Naive B cell (primary cell): ENCODE measurements around the gene DNMT3A. TPM values are rescaled to one million over a fixed set of nuclear protein-coding genes. Genes with fewer than 3 reads are reported as not detected.
"Not testable (repeated sequence)": the region's sequence is repeated elsewhere in the genome, so short reads cannot be mapped to it uniquely, and the experiment has no call there.

Source experiments
- ATAC-seq, 2 donors: fragments of 150-1000 bp; cut with Tn5 transposase; 2 replicates each; pipeline ENCODE4 v1.10.0; 2021; ENCODE audit warnings: low read depth in 2 of 2, mild to moderate bottlenecking in 2 of 2, moderate library complexity in 2 of 2
- DNase-seq: peaks from one replicate; pipeline ENCODE4 v3.0.0; 2022
- H3K27ac Mint-ChIP-seq, 6 donors: one replicate each; pipeline ENCODE4 v1.8.0; 2020 to 2022; ENCODE audit warnings: mild to moderate bottlenecking in 6 of 6, mixed read lengths in 6 of 6, moderate library complexity in 5 of 6, inconsistent platforms in 2 of 6
- H3K27me3 Mint-ChIP-seq, 3 donors: one replicate each; pipeline ENCODE4 v1.8.0; 2021 to 2022; ENCODE audit warnings: mixed read lengths in 3 of 3, mild to moderate bottlenecking in 1 of 3
- H3K36me3 Mint-ChIP-seq, 2 donors: one replicate each; pipeline ENCODE4 v1.8.0; 2020 to 2022; ENCODE audit warnings: mixed read lengths in 2 of 2, inconsistent platforms in 1 of 2, mild to moderate bottlenecking in 1 of 2
- H3K4me1 Mint-ChIP-seq, 3 donors: one replicate each; pipeline ENCODE4 v1.8.0; 2020 to 2022; ENCODE audit warnings: mixed read lengths in 3 of 3, inconsistent platforms in 1 of 3, mild to moderate bottlenecking in 1 of 3, moderate library complexity in 1 of 3
- H3K4me3 Mint-ChIP-seq, 8 donors: one replicate each; pipeline ENCODE4 v1.8.0; 2020 to 2022; ENCODE audit warnings: mild to moderate bottlenecking in 8 of 8, mixed read lengths in 8 of 8, moderate library complexity in 8 of 8, inconsistent platforms in 2 of 8
- H3K9me3 Mint-ChIP-seq, 7 donors: one replicate each; pipeline ENCODE4 v1.8.0; 2020 to 2022; ENCODE audit warnings: mixed read lengths in 7 of 7, mild to moderate bottlenecking in 5 of 7, inconsistent platforms in 2 of 7, moderate library complexity in 1 of 7
- polyA plus RNA-seq, 6 donors: library from polyadenylated mRNA; unstranded; fragments of 300-500 nt; fragmentation: Illumina TruSeq; gene quantifications; one replicate each; pipeline ENCODE4 v1.2.3, GENCODE V29; 2021; ENCODE audit warnings: low read depth in 6 of 6

Gene DNMT3A
- polyA plus RNA-seq, 6 donors from 2014 or later: 7.3 to 14.0 (median 8.5) TPM

DNA sequence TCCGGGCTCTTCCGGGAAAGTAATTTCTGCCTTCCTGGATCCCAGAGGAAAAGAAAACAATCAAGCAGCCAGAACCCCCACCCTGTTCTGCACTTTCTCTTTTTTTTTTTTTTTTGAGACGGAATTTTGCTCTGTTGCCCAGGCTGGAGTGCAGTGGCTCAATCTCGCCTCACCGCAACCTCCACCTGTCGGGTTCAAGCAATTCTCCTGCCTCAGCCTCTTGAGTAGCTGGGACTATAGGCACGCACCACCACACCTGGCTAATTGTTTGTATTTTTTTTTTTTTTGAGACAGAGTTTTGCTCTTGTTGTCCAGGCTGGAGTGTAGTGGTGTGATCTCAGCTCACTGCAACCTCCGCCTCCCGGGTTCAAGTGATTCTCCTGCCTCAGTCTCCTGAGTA, 69.0 kb downstream of the DNMT3A start:
- not testable (repeated sequence) for ATAC-seq, DNase-seq, H3K27me3 Mint-ChIP-seq, H3K36me3 Mint-ChIP-seq, H3K9me3 Mint-ChIP-seq
- Mint-ChIP-seq H3K4me3 (peak overlapping the region in 3 of 8 donors; percentile 73 to 85 (median 80)), H3K4me1 (peaks cover 28 to 46% (median 38%) of the 10 kb centered on the region in 3 donors), H3K27ac (peak overlapping the region; percentile 93 to 100 (median 99))

DNA sequence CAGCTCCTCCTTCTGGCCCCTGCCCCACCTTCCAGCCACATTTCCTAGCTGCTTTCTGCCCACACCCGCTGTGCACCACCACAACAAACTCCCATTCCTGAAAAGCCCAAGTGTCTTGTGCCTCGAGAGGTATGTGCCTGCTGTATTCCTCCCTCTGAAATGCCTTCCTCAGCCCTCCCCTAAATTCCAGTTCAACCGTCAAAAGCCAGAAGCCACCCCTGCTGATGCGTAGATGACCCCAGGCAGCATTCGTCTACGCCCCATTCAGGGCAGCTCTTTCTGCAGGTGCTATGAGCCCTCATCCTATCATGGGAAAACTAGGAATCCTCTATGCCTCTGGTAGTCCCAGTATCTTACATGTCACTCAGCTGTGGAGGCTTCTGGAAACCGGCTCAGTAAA, 71.7 kb downstream of the DNMT3A start:
- H3K9me3 Mint-ChIP-seq: no peaks in the 10 kb centered on the region
- ATAC-seq (no peak), DNase-seq (no peak)
- peaks cover 15 to 26% (median 19%) of the 10 kb centered on the region in 3 donors for H3K4me1 Mint-ChIP-seq
- H3K27me3 Mint-ChIP-seq: no peaks in the 10 kb centered on the region
- no peak overlapping the region for H3K4me3 Mint-ChIP-seq
- no peaks in the 10 kb centered on the region for H3K36me3 Mint-ChIP-seq
- H3K27ac Mint-ChIP-seq: no peak overlapping the region

DNA sequence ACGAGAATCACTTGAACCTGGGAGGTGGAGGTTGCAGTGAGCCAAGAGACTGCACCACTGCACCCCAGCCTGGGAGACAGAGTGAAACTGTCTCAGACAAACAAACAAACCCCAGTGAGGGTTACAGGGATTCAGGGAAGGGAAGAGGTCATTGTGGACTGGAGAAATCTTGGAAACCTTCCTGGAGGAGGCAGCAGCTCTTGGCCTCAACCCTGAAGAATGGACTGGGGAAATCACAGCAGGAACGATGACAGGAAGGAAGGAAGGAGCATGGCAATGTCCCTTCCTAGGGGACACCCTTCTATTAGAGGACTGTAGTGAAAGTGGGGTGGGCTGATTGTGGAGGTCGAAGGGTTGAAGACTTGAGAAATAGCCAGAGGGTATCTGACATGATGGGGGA, 72.5 kb downstream of the DNMT3A start:
- H3K36me3 Mint-ChIP-seq: no peaks in the 10 kb centered on the region

DNA sequence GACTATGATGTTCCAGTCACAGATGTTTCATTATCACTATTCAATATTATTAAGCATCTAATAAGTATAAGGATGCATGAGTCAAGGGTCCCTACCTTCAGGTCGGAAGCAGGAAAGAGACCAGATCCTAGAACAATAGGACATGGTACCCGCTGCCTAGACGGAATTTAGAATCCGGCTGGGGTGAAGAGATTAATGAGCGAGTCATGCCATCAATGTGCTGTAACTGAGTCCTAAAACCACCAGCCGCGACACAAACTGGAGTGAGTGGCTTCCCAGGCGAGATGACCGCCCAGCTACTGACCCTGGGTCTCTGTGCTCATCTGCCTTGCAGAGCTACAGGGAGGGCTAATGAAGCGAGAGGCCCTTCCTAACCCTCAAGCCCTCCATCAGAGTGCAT, 73.6 kb downstream of the DNMT3A start:
- Mint-ChIP-seq H3K4me1 (peaks cover 0 to 9% (median 8%) of the 10 kb centered on the region in 3 donors), H3K9me3 (no peaks in the 10 kb centered on the region), H3K27ac (peak overlapping the region in 1 of 6 donors; percentile 6), H3K4me3 (no peak overlapping the region), H3K27me3 (no peaks in the 10 kb centered on the region), H3K36me3 (no peaks in the 10 kb centered on the region)
- no peak for ATAC-seq
- no peak for DNase-seq

More for the DNA sequence above, 72.5 kb downstream of the DNMT3A start:
- Mint-ChIP-seq H3K27me3 (no peaks in the 10 kb centered on the region), H3K9me3 (no peaks in the 10 kb centered on the region), H3K4me1 (peaks cover 11 to 20% (median 14%) of the 10 kb centered on the region in 3 donors), H3K4me3 (no peak overlapping the region), H3K27ac (peak overlapping the region in 1 of 6 donors; percentile 6)
- DNase-seq (no peak), ATAC-seq (no peak)

DNA sequence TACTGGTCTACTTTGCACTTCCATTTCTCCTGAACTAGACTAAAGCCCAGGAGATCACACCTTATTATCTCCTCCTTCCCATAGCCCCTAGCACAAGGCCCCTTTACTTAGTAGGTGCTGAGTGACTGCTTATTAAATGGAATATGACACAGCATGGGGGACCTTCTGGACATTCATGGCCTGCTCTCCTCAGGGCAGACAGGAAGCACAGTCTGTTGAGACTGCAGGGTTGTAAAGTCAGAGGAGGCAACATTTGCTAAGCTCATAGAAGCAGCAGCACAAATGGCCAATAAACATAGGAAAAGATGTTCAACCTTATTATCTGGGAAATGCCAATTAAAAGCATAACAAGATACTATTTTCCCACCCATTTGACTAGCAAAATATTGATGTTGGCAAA, 75.3 kb downstream of the DNMT3A start:
- peak overlapping the region in 1 of 6 donors; percentile 33 for H3K27ac Mint-ChIP-seq
- ATAC-seq: no peak

DNA sequence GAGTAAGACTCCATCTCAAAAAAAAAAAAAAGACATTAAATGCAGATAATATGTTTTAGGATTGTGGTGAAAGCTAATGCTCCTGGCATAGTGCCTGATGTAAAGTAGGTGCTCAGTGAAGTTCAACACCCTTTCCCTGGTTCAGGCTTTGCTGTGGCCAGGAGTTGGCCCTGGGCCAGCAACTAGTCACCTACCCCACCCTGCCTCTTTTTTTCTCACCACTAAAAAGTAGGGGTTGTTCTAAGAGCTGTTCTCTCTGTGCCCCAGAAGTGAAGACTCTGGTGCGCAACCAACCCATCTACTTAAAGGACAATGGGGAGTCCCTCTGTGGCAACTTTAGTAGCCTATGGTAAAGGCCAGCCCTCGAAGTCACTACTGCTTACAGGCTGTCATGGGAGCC, 75.9 kb downstream of the DNMT3A start:
- no peak for ATAC-seq
- Mint-ChIP-seq H3K4me1 (peaks cover 4 to 7% (median 7%) of the 10 kb centered on the region in 3 donors), H3K9me3 (no peaks in the 10 kb centered on the region), H3K36me3 (no peaks in the 10 kb centered on the region), H3K27me3 (no peaks in the 10 kb centered on the region), H3K4me3 (peak overlapping the region in 1 of 8 donors; percentile 47), H3K27ac (no peak overlapping the region)
- no peak for DNase-seq

More for the DNA sequence above, 75.3 kb downstream of the DNMT3A start:
- no peaks in the 10 kb centered on the region for H3K27me3 Mint-ChIP-seq
- H3K4me1 Mint-ChIP-seq: peaks cover 4 to 7% (median 7%) of the 10 kb centered on the region in 3 donors
- H3K9me3 Mint-ChIP-seq: no peaks in the 10 kb centered on the region
- no peaks in the 10 kb centered on the region for H3K36me3 Mint-ChIP-seq
- no peak for DNase-seq
- no peak overlapping the region for H3K4me3 Mint-ChIP-seq

DNA sequence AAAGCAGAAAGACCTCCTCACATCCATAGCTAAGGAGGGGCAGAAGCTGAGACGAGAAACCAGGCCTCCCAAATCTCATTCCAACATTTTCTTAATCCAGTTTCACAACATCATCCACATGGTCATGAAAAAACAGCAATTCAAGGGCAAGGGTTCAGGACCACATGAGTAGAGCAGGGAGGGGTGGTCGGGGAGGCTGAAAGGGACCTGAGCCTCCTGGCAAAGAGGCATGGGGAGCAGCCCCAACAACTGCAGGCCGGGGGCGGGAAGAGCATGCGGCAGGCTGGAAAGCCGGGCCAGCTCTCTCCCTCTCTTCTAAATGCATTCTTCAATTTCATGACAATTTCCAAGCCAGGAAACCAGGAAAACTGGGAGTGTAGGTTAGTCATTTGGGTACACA, 76.7 kb downstream of the DNMT3A start:
- no peak overlapping the region for H3K27ac Mint-ChIP-seq
- no peak for ATAC-seq

DNA sequence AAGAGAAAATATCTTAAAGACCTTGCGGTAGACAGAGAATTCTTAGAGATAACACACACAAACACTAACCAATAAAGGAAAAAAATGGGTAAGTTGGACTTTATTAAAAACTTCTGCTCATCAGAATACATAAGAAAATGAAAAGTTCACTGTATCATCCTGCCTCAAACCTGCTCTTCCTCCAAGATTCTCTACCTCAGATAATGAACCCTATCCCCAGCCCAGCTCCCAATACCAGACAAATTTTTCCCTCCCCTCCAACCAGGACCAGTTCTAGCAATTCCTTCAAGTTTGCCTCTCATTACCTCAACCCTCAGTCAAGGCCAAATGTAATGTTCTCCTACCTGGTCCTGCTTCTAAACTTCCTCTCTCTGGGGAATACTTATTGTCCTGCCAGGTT, 79.4 kb downstream of the DNMT3A start:
- no peak overlapping the region for H3K4me3 Mint-ChIP-seq
- ATAC-seq: no peak
- H3K27ac Mint-ChIP-seq: peak overlapping the region in 2 of 6 donors; percentile 1 to 64
- H3K9me3 Mint-ChIP-seq: no peaks in the 10 kb centered on the region
- no peaks in the 10 kb centered on the region for H3K27me3 Mint-ChIP-seq
- no peak for DNase-seq
- H3K4me1 Mint-ChIP-seq: peaks cover 4 to 11% (median 7%) of the 10 kb centered on the region in 3 donors
- no peaks in the 10 kb centered on the region for H3K36me3 Mint-ChIP-seq

More for the DNA sequence above, 76.7 kb downstream of the DNMT3A start:
- Mint-ChIP-seq H3K36me3 (no peaks in the 10 kb centered on the region), H3K27me3 (no peaks in the 10 kb centered on the region), H3K4me3 (no peak overlapping the region), H3K9me3 (no peaks in the 10 kb centered on the region), H3K4me1 (peaks cover 4 to 7% (median 7%) of the 10 kb centered on the region in 3 donors)
- DNase-seq: no peak

DNA sequence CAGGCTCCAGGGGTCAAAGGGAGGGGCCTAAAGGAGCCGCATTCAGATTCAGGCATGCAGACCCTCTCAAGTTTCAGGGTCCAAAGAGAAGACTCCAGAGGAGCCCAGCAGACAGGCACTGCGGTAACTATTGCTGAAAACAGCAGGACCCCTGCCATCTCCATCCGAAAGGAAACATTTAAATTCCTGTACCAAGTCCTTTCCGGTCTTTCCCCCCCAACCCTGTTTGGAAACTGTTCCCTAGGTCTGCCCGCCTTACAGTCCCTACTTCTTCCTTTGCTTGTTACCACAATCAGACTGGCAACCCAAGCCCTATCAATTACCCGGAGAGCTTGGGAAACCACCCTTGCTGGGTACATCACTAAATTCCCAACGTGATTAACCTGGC, 82.0 kb downstream of the DNMT3A start:
- H3K4me1 Mint-ChIP-seq: peaks cover 7 to 14% (median 9%) of the 10 kb centered on the region in 3 donors
- no peak for ATAC-seq
- peaks cover 0 to 7% of the 10 kb centered on the region in 2 donors for H3K36me3 Mint-ChIP-seq
- H3K4me3 Mint-ChIP-seq: no peak overlapping the region
- H3K27ac Mint-ChIP-seq: no peak overlapping the region
- H3K9me3 Mint-ChIP-seq: no peaks in the 10 kb centered on the region
- no peak for DNase-seq
- no peaks in the 10 kb centered on the region for H3K27me3 Mint-ChIP-seq

DNA sequence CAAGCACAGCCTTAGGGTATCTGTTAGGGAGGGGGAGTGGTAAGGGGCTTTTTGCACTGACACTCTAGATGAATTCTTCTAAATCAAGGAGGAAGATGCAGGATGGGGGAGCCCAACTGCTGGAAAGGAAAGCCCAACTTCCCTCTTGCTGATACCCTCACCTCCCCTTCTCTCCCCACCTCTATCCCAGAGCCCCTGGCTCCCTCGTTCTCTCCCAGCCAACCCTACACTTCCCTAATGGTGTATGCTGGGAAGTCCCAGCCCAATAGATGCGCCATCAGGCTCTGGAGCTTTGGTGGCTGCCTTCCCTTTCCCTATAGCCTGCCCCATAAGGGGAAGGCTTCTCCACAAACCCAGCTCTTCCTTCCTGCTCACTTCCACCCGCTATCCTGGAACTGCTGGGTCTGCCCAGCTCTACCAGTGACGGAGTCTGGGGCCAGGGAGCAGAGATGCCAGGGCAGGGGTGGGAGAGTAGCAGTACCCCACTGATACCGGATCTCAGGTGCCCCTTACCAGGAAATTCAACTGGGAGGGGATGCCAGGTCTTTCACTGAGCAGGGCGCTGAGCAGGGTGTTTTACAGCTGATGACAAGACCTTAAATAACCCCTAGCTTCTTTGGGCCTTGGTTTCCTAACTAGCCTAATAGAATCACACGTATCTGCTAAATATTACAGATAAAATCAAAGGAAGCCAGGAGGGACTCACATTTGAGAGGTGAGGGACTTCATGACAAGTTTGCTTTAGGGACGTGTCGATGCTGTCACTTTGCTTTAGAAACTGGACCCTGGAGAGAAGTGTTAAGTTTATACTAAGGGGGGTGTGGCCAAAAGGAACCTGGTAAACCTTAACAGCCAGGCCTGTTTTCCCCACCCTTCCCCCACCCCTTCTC, 82.6 kb downstream of the DNMT3A start:
- Mint-ChIP-seq H3K27ac (peak overlapping the region in 1 of 6 donors; percentile 70), H3K27me3 (no peaks in the 10 kb centered on the region), H3K4me1 (peaks cover 7 to 16% (median 11%) of the 10 kb centered on the region in 3 donors), H3K36me3 (peaks cover 0 to 11% of the 10 kb centered on the region in 2 donors), H3K4me3 (no peak overlapping the region), H3K9me3 (no peaks in the 10 kb centered on the region)
- no peak for ATAC-seq
- no peak for DNase-seq

DNA sequence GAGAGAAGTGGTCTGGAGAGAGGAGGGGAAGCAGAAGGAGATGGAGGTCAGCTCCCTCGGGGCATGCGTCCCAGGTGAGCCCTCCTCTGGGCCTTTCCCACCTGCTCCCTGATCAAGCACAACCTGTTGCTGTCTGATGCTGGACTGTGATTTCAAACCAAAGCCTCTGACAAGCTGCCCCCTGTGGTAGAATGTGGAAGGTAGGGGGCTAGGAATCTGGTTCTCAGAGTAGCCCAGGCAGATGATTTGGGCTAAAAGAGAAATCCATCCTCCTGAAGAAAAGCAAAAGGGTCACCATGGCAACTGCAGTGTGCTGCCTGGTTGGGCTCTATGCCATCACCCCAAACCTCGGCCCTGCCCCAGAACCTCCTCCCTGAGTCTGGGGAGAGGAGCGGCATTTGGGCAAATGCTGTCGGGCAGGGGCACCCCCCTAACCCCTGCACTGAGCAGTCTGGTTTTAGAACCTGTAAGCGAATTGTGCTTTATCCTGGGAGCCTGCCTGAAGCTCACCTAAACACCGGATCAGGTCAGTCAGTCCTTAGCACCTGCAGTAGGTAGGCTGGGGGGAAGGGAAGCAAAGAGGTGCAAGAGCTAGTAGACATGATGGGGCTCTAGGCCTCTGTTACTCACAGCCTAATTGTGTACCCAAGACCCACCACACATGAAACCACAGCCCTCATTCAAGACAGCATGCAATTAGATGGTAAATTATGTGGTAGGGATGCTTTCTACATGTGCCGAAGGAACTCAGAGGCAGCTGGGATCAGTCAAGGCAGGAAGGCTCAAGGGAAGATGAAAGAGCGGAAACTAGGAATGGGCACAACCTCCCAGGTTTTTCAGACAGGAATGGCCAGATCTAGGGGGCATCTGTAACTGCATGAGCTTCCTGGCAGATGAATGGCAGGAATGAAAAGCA, 83.5 kb downstream of the DNMT3A start:
- Mint-ChIP-seq H3K36me3 (peaks cover 0 to 11% of the 10 kb centered on the region in 2 donors), H3K4me3 (no peak overlapping the region), H3K9me3 (no peaks in the 10 kb centered on the region), H3K27ac (no peak overlapping the region), H3K4me1 (peaks cover 5 to 20% (median 16%) of the 10 kb centered on the region in 3 donors), H3K27me3 (no peaks in the 10 kb centered on the region)
- ATAC-seq (no peak), DNase-seq (no peak)

DNA sequence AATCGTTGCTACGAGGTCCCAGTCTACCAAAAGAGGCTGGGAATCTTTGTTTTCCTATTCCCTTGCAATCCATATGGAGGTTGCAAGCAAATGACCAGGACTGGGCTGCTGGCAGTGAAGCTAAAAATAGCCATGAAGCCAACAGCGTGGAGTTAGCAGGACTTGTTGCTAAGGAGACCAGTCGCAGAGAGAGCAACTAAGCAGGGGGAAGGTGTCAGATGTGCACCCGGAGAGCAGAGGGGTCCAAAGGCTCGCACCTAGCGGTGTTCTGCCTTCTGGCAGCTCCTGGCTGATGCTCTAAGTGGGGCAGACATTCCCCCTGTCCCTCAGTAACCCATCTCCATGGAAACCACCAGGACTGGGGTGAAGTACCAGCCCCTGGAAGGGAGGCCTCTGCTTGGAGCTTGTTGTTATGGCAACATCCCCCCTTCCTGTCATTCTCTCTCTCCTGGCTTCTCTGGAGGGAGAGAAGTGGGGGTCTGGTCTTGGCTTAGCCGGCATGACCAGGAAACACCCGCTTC, 84.6 kb downstream of the DNMT3A start:
- Mint-ChIP-seq H3K36me3 (peaks cover 0 to 11% of the 10 kb centered on the region in 2 donors), H3K9me3 (no peaks in the 10 kb centered on the region), H3K4me3 (no peak overlapping the region), H3K27me3 (no peaks in the 10 kb centered on the region), H3K27ac (no peak overlapping the region), H3K4me1 (peaks cover 10 to 18% (median 15%) of the 10 kb centered on the region in 3 donors)
- ATAC-seq (no peak), DNase-seq (no peak)

DNA sequence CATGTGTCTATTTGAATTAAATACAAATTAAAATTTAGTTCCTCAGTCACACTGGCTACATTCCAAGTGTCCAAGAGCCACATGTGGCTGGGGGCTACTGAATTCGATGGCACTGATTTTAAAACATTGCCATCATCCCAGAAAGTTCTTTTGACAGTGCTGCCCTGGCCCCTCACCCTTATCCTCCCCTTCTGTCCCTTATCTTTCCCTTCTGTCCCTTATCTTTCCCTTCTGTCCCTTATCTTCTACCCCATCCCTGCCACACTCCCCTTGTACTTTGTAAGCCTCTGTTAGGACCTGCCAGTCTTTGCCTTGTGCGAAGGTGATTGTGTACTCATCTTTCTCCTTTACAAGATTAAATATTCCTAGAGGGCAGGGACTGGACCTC, 85.2 kb downstream of the DNMT3A start:
- H3K27ac Mint-ChIP-seq: peak overlapping the region in 1 of 6 donors; percentile 28
- ATAC-seq (no peak), DNase-seq (no peak)
- peaks cover 11 to 18% (median 15%) of the 10 kb centered on the region in 3 donors for H3K4me1 Mint-ChIP-seq
- H3K36me3 Mint-ChIP-seq: peaks cover 0 to 11% of the 10 kb centered on the region in 2 donors
- H3K4me3 Mint-ChIP-seq: peak overlapping the region in 1 of 8 donors; percentile 84
- H3K27me3 Mint-ChIP-seq: no peaks in the 10 kb centered on the region
- H3K9me3 Mint-ChIP-seq: no peaks in the 10 kb centered on the region
